HepG2 (cell line): Measurements from ENCODE around the gene P2RY11. TPM values are rescaled to one million over a fixed set of nuclear protein-coding genes. Genes with fewer than 3 reads are reported as not detected.

ENCODE experiments used
- ARID4A ChIP-seq: sonication (generic); formaldehyde crosslinking; IDR thresholded peaks from 2 replicates; pipeline ENCODE4 v1.5.0; 2020; ENCODE audit warnings: mild to moderate bottlenecking, missing genetic modification reagents, borderline replicate concordance
- ARNTL ChIP-seq: sonication (generic); formaldehyde crosslinking; IDR thresholded peaks from 2 replicates; pipeline ENCODE4 v1.4.0; 2020; ENCODE audit warnings: mild to moderate bottlenecking, missing genetic modification reagents
- BCLAF1 ChIP-seq: fragments of 450-650 bp; IDR thresholded peaks from 2 replicates; pipeline ENCODE4 v1.6.1; 2017; ENCODE audit warnings: mild to moderate bottlenecking
- CENPX ChIP-seq: sonication (generic); formaldehyde crosslinking; IDR thresholded peaks from 2 replicates; pipeline ENCODE4 v1.9.0; 2021; ENCODE audit warnings: mild to moderate bottlenecking, missing genetic modification reagents, moderate library complexity
- KLF16 ChIP-seq, 2 experiments: sonication (generic) in 1 of 2; formaldehyde crosslinking in 1 of 2; IDR thresholded peaks; 2 replicates each; pipeline versions ENCODE4 v1.6.1 to v1.8.0; 2016 to 2023; ENCODE audit warnings: missing genetic modification reagents in 2 of 2, missing compliant biosample characterization in 1 of 2
- PRMT3 ChIP-seq: sonication (generic); formaldehyde crosslinking; IDR thresholded peaks from 2 replicates; pipeline ENCODE4 v1.8.1; 2022; ENCODE audit warnings: low read depth, mild to moderate bottlenecking, moderate library complexity, missing genetic modification reagents, borderline replicate concordance
- RBAK ChIP-seq: sonication (generic); formaldehyde crosslinking; IDR thresholded peaks from 2 replicates; pipeline ENCODE4 v1.5.1; 2020; ENCODE audit warnings: mild to moderate bottlenecking, missing genetic modification reagents
- RBM22 ChIP-seq: fragments of 200-400 bp; formaldehyde crosslinking; optimal IDR thresholded peaks from 2 replicates; pipeline ENCODE3; 2017; ENCODE audit warnings: mild to moderate bottlenecking, low read length, moderate library complexity
- RNF2 ChIP-seq: fragments of 450-650 bp; conservative IDR thresholded peaks from 2 replicates; pipeline ENCODE4 v1.6.1; 2016; ENCODE audit warnings: low read depth
- ZBTB37 ChIP-seq: sonication (generic); formaldehyde crosslinking; IDR thresholded peaks from 2 replicates; pipeline ENCODE4 v1.4.0; 2020; ENCODE audit warnings: mild to moderate bottlenecking, missing genetic modification reagents
- ZKSCAN5 ChIP-seq: sonication (generic); formaldehyde crosslinking; IDR thresholded peaks from 2 replicates; pipeline ENCODE4 v1.5.1; 2020; ENCODE audit warnings: mild to moderate bottlenecking, missing genetic modification reagents
- ZNF780A ChIP-seq: sonication (generic); formaldehyde crosslinking; IDR thresholded peaks from 2 replicates; pipeline ENCODE4 v1.8.0; 2022; ENCODE audit warnings: mild to moderate bottlenecking, missing genetic modification reagents, moderate library complexity
- polyA plus RNA-seq, 8 experiments: library from polyadenylated mRNA; depleted of rRNA in 3 of 8; stranded (reverse) in 7 of 8; unstranded in 1 of 8; fragments of >200 nt; fragmentation: Illumina TruSeq in 4 of 8; extraction: Trizol in 4 of 8; gene quantifications; 2 replicates each; pipeline versions ENCODE4 v1.2.1 to v1.2.3, GENCODE V29; 2011 to 2016; ENCODE audit warnings: low read depth in 4 of 8, missing spikeins in 1 of 8, mixed read lengths in 1 of 8; ENCODE audit not compliant: insufficient read depth in 1 of 8
- total RNA-seq, 5 experiments: library from RNA; depleted of rRNA; stranded (reverse); fragments of >200 nt; fragmentation: Illumina TruSeq; extraction: Trizol; gene quantifications; 2 replicates each; pipeline ENCODE4 v1.2.3, GENCODE V29; 2016; ENCODE audit warnings: low read depth in 1 of 5
- TF ChIP-seq, protein P1 (sequence below): sonication (generic); formaldehyde crosslinking; IDR thresholded peaks from 2 replicates; pipeline ENCODE4 v1.8.1; 2022; ENCODE audit warnings: low read depth, mild to moderate bottlenecking, missing genetic modification reagents
- TF ChIP-seq, protein P2 (sequence below): sonication (generic); formaldehyde crosslinking; IDR thresholded peaks from 2 replicates; pipeline ENCODE4 v1.5.0; 2020; ENCODE audit warnings: mild to moderate bottlenecking, missing genetic modification reagents

Gene P2RY11
- total and polyA plus RNA-seq, 2 of the 13 experiments (the other 11 are each of a cell fraction or from before 2014, with no cell fraction given), result 4.0 to 7.8 TPM

- TF ChIP-seq, protein P1, sequence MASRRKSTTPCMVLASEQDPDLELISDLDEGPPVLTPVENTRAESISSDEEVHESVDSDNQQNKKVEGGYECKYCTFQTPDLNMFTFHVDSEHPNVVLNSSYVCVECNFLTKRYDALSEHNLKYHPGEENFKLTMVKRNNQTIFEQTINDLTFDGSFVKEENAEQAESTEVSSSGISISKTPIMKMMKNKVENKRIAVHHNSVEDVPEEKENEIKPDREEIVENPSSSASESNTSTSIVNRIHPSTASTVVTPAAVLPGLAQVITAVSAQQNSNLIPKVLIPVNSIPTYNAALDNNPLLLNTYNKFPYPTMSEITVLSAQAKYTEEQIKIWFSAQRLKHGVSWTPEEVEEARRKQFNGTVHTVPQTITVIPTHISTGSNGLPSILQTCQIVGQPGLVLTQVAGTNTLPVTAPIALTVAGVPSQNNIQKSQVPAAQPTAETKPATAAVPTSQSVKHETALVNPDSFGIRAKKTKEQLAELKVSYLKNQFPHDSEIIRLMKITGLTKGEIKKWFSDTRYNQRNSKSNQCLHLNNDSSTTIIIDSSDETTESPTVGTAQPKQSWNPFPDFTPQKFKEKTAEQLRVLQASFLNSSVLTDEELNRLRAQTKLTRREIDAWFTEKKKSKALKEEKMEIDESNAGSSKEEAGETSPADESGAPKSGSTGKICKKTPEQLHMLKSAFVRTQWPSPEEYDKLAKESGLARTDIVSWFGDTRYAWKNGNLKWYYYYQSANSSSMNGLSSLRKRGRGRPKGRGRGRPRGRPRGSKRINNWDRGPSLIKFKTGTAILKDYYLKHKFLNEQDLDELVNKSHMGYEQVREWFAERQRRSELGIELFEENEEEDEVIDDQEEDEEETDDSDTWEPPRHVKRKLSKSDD (CRISPR knock-in tag), result no peak
- TF ChIP-seq, protein P2, sequence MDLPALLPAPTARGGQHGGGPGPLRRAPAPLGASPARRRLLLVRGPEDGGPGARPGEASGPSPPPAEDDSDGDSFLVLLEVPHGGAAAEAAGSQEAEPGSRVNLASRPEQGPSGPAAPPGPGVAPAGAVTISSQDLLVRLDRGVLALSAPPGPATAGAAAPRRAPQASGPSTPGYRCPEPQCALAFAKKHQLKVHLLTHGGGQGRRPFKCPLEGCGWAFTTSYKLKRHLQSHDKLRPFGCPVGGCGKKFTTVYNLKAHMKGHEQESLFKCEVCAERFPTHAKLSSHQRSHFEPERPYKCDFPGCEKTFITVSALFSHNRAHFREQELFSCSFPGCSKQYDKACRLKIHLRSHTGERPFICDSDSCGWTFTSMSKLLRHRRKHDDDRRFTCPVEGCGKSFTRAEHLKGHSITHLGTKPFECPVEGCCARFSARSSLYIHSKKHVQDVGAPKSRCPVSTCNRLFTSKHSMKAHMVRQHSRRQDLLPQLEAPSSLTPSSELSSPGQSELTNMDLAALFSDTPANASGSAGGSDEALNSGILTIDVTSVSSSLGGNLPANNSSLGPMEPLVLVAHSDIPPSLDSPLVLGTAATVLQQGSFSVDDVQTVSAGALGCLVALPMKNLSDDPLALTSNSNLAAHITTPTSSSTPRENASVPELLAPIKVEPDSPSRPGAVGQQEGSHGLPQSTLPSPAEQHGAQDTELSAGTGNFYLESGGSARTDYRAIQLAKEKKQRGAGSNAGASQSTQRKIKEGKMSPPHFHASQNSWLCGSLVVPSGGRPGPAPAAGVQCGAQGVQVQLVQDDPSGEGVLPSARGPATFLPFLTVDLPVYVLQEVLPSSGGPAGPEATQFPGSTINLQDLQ (CRISPR knock-in tag), result no peak
- no peak for TF ChIP-seq ARNTL (CRISPR knock-in tag)
- no peak for TF ChIP-seq PRMT3
- TF ChIP-seq CENPX (CRISPR knock-in tag), result no peak
- TF ChIP-seq ZNF780A, result no peak
- peak; percentile 26; the same call in 1 of the 2 replicates for TF ChIP-seq ARID4A (CRISPR knock-in tag)
- no peak for TF ChIP-seq ZBTB37 (CRISPR knock-in tag)
- TF ChIP-seq BCLAF1, result no peak
- TF ChIP-seq ZKSCAN5 (CRISPR knock-in tag), result no peak
- TF ChIP-seq RNF2, result no peak
- TF ChIP-seq RBM22, result no peak
- TF ChIP-seq RBAK (CRISPR knock-in tag), result no peak
- no peak for TF ChIP-seq KLF16 (CRISPR knock-in tag; IDR thresholded peaks at IDR 0.05)
These were observed 32.5 kb upstream of the P2RY11 start (continued) for GRCh38 chr19:10079031-10079453.
